PC-9 (cell line): ENCODE measurements around the gene PRRX2.

Source experiments
- EZH2 ChIP-seq: fragments of 200-600 bp; sonication (generic); IDR thresholded peaks from 2 replicates; pipeline ENCODE4 v1.8.0; 2017; ENCODE audit warnings: antibody characterized with exemption, low read depth
- TF ChIP-seq, protein P1 (sequence below): fragments of 200-600 bp; sonication (generic); conservative IDR thresholded peaks from 2 replicates; pipeline ENCODE4 v1.6.1; 2017; ENCODE audit warnings: mixed run types, antibody characterized with exemption, mild to moderate bottlenecking, moderate library complexity

DNA sequence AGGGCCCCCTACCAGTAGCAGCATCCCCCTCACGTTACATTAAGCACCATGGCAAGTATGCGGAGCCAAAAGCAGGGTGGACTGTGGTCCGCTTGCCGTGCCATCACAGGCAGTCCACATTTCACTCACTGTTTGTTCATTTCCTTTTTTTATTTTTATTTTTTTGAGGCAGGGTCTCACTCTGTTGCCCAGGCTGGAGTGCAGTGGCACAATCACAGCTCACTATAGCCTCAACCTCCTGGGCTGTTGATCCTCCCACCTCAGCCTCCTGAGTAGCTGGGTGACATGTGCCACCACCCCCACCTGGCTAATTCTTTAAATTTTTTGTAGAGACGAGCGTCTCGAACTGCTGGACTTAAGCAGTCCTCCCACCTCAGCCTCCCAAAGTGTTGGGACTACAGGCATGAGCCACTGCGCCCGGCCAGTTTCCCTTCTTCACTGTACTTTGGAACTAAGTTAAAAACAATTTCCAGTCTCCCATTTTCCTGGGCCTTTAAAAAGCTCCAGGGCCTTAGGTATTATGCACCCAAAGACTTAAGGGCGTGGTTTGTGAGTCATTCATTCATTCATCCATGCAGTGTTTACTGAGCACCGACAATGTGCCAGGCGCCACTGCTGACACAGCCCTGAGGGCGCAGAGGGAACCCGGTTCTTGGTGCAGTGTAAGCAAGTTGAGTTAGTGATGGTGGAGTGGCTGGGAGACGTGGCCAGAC, 19.9 kb downstream of the PRRX2 start:
- TF ChIP-seq, protein P1, sequence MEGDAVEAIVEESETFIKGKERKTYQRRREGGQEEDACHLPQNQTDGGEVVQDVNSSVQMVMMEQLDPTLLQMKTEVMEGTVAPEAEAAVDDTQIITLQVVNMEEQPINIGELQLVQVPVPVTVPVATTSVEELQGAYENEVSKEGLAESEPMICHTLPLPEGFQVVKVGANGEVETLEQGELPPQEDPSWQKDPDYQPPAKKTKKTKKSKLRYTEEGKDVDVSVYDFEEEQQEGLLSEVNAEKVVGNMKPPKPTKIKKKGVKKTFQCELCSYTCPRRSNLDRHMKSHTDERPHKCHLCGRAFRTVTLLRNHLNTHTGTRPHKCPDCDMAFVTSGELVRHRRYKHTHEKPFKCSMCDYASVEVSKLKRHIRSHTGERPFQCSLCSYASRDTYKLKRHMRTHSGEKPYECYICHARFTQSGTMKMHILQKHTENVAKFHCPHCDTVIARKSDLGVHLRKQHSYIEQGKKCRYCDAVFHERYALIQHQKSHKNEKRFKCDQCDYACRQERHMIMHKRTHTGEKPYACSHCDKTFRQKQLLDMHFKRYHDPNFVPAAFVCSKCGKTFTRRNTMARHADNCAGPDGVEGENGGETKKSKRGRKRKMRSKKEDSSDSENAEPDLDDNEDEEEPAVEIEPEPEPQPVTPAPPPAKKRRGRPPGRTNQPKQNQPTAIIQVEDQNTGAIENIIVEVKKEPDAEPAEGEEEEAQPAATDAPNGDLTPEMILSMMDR: no peak
- no peak for TF ChIP-seq EZH2
